Measurements from ENCODE around the gene CCHCR1.

DNA sequence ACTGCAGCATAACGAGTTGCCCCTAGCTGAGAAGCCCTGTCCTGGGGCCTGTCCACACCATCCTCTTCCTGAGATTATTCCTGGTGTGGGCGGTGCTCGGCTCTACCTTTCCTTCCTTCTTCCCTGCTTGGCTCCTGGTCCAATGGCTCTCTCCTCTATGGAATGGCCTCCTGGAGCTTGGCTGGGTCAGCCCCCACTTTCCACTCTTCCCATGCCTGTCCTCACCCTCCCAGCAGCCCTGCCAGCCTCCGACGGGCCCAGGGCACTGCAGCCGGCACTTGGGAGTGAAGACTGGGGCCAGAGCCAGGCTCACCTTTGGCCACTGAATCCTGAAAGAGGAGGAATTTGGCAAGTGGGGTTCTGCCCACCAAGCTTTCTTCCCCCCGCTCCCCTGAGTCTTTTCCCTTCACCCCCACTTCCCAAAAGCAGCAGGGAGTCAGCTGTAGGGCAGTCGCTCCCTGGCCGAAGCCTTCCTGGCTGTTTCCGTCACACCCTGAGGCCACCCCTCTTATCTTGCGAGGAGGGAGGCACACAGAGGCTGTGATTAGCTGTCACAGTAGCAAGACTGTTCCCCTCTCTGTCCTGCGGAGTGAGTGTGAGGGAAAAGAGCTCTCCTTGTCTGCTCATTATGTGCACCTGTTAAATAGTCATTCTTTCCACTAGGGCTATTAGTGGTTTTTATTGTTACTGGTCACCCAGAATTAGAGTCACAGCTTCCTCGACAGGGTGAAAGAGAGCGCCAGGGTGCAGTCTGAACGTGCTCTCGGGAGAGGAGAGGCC is 31.0 kb downstream of the CCHCR1 start:
- TF ChIP-seq POLR2A (IDR thresholded peaks at IDR 0.05) (no peak), EP300 (IDR thresholded peaks at IDR 0.05) (no peak)
- TF ChIP-seq, protein P1, sequence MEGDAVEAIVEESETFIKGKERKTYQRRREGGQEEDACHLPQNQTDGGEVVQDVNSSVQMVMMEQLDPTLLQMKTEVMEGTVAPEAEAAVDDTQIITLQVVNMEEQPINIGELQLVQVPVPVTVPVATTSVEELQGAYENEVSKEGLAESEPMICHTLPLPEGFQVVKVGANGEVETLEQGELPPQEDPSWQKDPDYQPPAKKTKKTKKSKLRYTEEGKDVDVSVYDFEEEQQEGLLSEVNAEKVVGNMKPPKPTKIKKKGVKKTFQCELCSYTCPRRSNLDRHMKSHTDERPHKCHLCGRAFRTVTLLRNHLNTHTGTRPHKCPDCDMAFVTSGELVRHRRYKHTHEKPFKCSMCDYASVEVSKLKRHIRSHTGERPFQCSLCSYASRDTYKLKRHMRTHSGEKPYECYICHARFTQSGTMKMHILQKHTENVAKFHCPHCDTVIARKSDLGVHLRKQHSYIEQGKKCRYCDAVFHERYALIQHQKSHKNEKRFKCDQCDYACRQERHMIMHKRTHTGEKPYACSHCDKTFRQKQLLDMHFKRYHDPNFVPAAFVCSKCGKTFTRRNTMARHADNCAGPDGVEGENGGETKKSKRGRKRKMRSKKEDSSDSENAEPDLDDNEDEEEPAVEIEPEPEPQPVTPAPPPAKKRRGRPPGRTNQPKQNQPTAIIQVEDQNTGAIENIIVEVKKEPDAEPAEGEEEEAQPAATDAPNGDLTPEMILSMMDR (IDR thresholded peaks at IDR 0.05), result no peak
